Umbilical cord (tissue), 2 donors: ENCODE measurements around the gene ZC3H13. TPM values are rescaled to one million over a fixed set of nuclear protein-coding genes. Genes with fewer than 3 reads are reported as not detected.

ENCODE experiments used
- DNase-seq: peaks from one replicate; pipeline ENCODE4 v3.0.0-alpha.2; 2015; ENCODE audit warnings: low spot score
- total RNA-seq: library from RNA; depleted of rRNA; stranded (reverse); fragments of >200 nt; gene quantifications from one replicate; pipeline ENCODE4 v1.2.3, GENCODE V29; 2014; ENCODE audit warnings: low replicate concordance; ENCODE audit not compliant: insufficient read depth

Gene ZC3H13
- total RNA-seq, 1 donor from 2014 or later = 40.2 TPM

DNA sequence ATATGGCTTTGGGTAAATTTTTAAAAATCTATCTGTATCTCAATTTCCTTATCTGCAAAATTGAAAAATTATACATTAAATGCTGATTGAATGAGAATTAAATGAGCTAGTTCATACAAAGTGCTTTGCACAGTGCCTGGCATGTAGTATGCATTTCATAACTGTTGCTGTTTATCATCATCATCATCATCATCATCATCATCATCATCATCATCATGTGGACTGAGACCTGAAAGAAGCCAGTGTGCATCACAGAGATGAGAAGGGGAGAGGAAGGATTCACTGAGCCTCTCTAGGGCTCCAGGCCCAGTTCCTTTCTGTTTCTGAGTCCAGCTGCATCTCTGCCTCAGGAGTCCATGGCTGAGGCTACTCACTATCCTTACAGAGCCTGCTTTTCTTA lies 6.9 kb upstream of the ZC3H13 start:
- no peak for DNase-seq

DNA sequence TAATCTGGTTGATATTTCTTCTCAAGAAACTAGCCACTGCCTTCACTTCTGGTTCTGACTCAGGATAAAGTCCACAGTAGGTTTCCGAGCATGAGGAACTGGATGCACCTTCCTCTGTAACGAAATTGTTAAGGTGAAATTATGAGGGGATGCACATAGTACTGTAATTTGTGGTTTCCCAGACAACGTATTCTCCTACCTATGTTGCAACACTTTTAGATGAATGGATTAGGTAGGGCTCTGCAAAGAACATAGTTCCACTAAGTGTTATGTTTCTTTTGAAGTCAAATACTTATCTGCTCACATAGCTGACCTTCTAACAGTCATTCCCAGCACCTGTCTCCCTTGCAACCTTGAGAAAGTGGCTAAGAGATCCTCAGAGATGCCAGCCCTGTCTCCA lies 5.7 kb upstream of the ZC3H13 start:
- no peak for DNase-seq

DNA sequence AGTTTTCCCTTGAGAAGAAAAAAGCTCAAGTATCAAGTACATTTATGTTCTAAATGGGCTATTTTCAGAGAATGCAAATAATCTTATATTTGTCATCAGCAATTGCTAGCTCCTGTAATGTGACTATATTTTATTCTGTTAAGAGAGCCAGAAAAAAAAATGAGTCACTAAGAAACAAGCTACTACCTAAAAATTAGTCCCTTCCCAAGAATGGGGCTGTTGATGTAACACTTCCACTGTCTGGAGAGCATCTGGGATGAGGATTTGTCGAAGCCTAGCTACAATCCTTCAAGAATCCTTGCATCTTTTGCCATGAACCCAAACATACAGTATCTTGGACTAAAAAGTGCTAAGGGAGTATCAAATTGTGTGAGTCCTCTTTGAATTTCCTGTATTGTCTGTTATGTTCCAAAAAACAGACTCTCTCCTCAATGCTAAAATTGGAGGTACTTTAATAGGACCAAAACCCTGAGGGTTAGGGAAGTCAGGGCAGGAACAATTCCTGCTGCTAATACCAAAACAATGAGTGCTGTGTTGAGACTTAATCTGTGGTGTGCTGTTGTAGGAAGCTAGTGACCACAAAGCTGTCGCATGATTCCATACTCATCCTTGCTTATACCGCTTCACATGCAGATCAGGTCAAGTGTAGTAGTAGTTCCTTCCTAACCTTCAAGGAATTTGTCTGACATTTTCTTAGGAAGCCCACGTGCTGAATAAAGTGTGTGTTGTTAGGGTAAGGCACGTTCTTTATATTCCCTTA lies 4.9 kb upstream of the ZC3H13 start:
- no peak for DNase-seq

DNA sequence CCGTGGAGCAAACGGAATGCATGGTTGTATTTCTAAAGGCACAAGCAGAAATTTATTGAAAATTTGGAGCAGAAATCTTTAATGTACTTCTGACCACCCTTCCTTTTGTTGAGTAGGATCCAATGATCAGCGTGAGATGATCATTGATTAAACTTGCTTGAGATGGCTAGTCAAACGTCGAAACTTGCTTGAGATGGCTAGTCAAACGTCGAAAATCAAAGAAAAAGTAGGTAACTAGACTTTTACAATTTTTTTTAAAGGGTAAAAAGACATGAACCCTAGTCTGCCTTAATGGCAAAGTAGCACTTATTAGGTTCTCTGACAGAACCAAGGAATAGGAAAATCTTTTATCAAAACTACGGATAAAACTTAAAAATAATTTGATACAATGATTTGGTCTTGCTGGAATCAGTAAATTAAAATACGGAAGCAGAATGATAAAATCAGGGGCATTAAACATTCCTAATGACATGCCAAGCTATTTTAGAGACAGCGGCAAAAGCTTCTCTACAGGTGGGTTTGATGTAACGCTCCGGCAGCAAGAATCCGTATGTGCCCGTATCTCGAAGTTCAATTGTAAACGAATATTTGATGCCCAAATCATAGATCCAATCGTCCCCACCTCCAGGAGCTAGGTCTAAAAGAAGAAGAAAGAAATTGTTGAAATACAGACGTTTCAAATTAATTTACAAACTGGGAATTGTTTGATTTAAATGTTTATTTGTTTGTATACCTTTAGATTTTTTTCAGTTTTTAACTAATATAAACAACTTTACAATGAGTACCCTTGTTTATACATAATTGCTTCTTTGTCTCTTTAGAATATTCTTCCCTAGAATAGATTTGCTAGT lies 841 bp upstream of the ZC3H13 start:
- no peak for DNase-seq

DNA sequence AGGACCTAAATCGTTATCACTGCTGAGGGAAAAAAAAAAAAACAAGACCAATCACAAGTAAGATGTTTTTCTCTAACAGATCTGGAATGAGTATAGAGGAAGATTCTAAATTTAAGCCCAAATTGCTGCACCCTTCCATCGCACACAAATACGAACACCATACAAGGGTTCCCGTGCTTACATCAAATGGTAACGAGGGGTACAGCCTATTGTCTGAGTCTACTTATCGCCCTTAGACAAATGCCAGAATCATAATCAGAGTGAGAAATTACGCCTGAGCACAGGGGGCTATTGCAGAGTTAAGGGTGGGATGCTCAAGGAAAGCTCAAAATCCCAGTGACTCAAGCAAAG lies 603 bp downstream of the ZC3H13 start:
- DNase-seq = no peak

DNA sequence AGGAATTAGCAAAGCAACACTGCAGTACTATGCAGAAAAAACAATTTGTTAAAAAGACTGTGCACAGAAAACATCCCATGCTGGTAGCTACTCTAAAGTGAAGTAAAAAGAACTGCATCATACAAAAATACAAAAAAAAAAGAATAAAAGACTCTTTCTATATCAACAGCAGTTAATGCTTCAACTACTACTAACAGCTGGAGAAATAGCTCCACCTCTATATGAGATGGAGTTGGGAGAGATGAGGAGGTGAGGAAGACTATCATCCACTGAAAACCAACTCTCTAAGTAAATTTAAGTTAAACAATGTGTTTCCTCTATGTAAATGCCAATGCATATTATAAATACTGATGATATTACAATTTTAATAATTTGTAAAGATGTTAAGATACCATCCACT lies 1.8 kb downstream of the ZC3H13 start:
- DNase-seq = no peak

DNA sequence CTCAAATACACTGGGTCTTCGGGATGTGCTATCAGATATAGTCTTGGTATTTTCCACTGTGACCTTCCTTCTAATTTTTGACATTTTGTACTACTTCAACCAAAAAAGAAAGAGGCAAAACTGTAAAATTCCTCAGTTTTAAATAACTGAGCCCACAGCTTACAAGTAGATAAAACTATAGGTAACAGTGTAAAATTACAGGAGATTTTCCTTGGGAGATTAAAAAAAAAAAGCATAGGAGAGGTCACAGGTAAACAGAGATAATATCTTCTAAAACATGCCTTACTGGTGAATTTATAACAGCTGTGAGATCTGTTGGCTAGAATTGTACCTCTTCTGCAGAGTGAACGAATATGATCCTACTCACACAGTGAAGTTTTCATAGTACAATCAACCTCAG lies 7.1 kb downstream of the ZC3H13 start:
- no peak for DNase-seq

DNA sequence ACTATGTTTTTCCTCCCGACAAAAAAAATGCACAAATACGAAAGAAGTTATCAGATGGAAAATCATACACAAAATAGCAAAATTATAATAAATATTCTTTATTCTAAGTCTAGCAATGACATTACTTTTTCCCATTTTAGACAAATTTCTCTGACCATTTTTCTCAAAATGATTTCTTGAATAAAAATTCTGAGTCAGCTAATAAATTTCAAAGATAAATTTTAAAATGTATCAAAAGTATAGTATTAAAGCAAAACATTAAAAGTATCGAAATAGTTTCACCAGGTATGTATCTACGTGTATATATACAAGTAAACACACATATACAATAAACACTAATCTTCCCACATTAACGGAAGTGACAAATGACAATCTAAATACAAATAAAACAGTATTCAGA lies 8.9 kb downstream of the ZC3H13 start:
- no peak for DNase-seq

DNA sequence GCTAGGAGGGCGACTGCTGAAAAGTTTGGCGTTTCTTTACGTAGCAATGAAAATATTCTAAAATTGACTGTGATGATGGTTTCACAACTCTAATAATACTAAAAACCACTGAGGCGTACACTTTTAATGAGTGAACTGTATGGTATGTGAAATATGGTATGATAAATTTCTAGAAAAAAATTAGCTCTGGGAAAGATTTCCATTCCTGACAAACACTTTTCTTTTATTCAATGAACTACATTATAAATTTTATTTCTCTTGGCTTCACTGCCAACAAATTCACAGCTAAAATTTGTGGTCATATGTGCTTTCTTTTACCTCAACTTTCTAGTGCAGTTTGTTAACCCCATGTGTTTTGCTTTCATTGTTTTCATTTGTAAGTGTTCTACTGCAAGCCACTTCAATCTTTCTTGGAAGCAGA lies 11.1 kb downstream of the ZC3H13 start:
- DNase-seq = no peak

DNA sequence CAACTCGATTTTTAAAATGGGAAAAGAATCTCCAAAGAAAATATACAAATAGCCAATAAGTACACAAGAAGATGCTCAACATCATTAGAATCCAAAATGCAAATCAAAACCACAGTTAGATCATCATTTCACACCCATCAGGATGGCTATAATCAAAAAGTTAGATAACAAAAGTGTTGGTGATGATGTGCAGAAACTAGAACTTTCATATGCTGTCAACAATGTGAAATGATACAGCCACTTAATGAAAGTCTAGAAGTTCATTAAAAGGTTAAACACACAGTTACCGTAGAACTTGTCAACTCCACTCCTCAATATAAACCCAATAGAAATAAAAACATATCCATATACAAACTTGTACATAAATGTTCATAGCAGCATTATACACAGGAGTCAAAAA lies 11.8 kb downstream of the ZC3H13 start:
- DNase-seq = no peak

DNA sequence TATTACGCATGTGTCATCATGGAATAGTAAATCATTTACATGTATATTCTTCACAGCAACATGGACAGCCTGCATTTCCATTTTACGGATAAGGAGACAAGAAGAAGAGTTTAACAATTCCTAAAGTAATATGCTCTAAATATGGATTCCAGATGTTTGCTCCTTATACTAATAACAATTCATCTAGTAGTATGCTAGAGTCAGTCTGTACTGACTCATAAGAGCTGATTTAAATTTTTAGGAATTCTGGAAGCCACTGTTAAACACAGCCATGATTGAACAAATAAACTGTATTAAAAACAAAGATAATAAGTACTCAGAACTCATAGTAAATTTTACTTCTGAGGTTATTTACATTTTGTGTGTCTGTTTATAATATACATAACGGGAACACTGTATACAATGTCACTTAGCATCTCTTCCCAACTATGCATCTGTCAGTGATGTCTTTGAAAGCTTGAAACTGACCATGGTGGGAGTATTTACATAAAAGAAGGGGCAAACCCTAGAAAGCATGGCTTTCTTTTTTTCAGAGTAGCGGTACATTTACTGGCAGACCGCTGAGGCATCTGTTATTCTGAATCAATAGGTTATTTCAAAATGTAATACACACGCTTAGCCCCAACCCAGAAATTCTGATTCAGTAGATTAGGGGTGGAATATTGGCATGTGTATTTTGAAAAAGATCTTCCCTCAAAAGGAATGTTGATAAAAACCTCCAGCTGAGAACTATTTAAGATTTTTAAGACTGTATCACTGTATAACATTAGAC lies 12.9 kb downstream of the ZC3H13 start:
- DNase-seq = no peak

DNA sequence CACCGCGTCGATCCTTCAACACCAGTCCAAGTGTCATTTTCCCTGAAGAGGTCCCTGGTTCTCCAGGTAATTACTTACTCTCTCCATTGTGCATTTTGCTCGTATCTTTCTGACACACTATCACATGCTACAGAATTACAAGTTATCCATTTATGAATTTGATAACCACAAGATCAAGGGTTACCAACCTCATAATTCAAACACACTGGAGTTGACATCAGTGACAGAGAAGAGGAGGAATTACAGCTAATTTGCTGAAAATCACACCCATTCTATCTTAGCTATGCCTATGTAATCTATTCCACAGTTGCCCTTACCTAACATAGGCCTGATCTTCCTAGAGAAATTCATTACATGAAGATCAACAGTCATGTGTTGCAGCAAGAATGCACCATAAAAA lies 14.2 kb downstream of the ZC3H13 start:
- no peak for DNase-seq

DNA sequence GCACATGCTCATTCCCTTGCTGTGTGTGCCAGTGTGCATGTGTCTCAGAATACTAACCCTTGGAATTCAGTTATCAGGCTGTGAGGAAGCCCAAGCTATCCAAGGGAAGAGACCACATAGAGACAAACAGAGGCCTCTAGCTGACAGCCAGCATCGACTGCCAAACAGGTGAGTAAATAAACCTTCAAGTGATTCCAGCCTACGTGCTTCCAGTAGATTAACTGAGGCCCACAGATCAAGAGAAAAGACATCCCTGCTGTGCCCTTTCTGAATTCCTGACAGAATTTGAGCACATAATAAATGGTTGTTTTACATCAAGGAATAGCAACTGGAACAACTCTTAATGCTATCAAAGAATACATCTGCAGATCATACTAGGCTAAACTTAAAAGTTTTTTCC lies 17.5 kb downstream of the ZC3H13 start:
- DNase-seq = no peak

DNA sequence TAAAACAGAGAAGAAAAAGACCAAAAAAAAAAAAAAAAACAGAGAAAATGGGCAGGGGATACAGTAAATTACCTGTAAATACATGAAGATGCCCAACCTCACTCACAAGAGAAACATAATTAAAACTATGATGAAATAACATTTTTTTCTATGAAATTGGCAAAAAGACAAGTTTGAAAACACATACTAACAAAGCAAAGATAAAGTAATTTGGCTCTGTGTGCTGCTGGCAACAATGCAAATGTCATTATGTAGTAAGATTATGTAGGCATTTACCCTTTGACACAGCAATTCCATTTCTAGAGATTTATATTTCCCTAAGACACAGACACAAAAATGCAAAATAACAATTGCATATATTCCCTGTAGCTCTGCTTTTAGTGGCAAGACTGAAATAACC lies 20.2 kb downstream of the ZC3H13 start:
- DNase-seq = no peak

DNA sequence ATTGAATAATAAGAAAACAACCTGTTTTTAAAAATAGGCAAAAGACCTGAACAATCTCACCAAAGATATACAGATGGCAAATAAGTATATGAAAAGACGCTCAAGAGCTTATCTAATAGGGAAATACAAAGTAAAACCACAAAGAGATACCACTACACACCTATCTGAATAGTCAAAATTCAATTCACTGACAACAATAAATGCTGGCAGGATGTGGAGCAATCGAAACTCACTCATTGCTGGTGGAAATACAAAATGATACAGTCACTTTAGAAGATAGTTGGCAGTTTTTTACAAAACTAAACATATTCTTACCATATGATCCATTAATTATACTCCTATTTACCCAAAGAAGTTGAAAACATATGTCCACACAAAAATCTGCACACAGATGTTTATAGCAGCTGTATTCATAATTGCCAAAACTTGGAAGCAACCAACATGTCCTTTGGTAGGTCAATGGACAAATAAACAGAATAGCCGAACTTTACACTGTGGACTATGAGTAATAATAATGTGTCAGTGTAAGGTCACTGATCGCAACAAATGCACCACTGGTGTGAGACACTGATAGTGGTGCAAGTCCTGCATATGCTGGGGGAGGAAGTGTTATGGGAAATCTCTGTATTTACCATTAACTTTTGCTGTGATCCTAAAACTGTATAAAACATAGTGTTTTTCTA lies 20.8 kb downstream of the ZC3H13 start:
- no peak for DNase-seq

DNA sequence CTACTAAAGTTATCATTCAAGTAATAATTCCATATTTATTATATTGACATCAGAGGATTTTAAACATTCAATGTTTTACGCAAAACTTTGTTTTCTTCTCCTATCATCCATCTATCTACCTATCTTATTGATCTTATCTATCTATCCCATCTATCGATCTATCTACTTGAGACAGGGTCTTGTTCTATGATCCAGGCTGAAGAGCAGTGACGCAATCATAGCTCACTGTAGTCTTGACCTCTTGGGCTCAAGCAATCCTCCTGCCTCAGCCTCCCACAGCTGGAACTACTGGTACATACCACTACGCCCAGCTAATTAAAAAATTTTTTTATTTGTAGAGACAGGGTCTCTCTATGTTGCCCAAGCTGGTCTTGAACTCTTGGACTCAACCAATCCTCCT lies 27.4 kb downstream of the ZC3H13 start:
- DNase-seq = no peak

DNA sequence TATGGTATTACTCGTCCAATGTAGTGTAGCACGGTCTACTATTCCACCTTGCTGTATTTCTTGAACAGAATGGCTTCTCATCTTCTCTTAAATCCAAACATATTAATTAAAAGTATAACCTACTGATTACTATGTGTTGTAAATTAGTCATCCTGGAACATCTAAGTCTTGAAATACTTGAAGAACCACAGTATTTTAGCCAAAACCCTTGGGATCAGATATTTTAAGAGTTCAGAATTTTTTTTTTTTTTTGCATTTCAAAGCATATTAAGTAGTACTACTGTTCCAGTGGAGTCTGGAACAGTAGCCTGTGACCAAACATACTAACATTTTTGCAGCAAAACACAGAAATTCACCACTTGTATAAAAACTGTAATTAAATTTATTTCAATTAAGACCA lies 30.1 kb downstream of the ZC3H13 start:
- DNase-seq = no peak

DNA sequence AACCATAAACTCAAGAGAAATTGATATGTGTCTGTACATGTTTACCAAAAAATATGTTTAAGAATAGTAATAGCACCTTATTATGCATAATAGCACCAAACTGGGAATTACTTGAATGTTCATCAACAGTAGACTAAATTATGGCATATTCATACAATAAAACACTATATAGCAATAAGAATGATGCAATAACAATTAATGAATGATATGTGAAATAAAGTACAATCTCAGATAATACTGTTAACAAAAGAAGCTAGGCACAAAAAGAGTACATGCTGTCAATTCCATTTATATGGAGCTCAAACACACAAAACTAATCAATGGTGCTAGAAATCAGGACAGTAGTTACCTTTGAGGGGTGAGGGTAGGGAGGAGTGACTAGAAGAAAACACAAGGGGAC lies 36.3 kb downstream of the ZC3H13 start:
- DNase-seq = no peak

DNA sequence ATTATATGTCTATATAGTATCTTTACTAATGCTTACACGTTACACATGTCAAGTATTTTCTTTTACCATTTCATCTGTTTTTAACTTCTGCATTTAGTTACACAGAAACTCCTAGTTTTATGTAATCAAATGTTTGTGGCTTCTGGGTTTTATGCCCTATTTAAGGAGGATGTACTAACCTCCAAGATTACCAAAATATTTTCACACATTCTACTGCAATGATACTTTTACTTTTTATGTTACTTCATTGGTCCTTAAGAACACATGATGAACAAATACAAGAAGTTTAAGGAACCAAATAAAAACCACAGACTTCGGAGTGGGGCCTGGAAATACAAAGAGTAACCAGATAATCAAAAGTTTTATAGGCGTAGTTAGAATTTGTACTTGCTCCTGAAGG lies 37.2 kb downstream of the ZC3H13 start:
- DNase-seq = no peak

DNA sequence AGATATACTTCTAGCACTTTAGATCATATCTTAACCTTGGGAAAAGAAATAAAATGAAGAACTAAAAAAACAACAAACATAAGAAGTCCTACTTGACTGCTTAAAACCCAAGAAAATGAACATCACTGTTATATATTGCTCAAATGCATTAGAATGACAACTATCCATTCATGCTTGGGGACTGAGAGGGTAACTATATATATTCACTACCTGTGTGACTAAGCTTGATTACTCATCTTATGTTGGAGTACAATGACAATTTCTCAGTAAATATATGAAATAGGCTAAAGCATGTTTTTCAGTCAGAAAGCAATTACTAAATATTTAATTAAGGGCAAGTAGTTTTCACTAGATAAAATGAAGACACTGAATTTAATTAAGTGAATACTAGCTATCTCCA lies 40.1 kb downstream of the ZC3H13 start:
- DNase-seq = no peak

DNA sequence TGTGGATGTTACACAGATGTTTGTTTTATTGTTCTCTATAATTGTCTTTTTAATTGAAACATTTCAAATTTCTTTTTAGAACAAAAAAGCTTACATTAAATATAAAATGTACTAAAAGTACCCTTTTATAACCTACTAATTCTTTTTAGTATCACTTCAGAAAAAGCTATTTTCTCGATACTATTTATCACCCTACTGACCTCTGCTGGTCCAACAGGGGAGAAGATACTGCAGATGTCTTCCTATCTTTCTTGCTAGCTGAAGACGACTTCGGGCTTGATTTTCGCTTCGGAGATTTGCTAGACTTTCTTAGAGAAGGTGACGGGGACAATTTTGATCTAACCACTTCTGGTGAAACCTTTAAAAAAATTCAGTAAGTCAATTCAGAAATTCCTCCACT lies 42.4 kb downstream of the ZC3H13 start:
- peak; percentile 8 for DNase-seq

DNA sequence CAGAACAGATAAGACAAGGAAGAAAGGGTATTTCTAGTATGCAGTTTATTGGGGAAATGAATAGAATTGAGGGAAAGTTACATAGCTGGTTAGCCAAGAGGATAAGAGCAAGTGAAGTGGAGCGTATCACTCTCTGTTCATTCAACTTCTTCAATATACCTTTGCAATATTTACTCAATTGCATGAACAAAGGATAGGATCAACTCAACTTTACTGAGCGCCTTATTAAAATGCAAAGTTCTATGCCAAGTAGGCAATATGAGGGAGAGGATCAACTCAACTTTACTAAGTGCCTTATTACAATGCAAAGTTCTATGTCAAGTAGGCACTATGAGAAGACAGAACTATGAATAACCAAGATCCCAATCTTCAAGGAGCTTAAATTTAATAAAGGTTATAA lies 43.9 kb downstream of the ZC3H13 start:
- no peak for DNase-seq
